HG02610 (cell line): ENCODE measurements around the gene HPGDS.
A peak's percentile ranks its signal among the peaks of the same experiment; 100 is the strongest.
"Not testable (repeated sequence)": the region's sequence is repeated elsewhere in the genome, so short reads cannot be mapped to it uniquely, and the experiment has no call there.

ENCODE experiments used
- ATAC-seq: cut with Tn5 transposase; IDR thresholded peaks from one replicate; pipeline ENCODE4 v1.9.1; 2021; ENCODE audit warnings: mild to moderate bottlenecking, moderate library complexity; ENCODE audit not compliant: unreplicated experiment

HPGDS gene

DNA sequence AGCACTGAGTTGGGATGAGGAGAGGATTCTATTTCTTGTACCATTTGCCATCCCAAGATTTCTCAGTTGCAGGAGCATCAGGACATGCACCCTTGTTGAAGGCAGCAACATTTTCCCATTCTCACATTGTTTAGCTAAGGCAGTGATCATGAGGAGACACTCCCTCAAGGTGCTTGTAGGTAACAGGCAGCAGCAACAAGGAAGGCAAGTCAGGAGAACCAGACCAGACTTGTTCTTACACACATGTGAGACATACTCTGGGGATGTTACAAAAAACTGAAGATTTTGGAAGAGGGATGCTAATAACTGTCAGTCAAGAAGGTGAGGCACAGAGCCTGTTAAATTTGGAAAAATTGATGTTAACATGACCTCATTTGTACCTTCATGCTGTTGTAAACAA is 15.5 kb upstream of the HPGDS start:
- no peak for ATAC-seq

DNA sequence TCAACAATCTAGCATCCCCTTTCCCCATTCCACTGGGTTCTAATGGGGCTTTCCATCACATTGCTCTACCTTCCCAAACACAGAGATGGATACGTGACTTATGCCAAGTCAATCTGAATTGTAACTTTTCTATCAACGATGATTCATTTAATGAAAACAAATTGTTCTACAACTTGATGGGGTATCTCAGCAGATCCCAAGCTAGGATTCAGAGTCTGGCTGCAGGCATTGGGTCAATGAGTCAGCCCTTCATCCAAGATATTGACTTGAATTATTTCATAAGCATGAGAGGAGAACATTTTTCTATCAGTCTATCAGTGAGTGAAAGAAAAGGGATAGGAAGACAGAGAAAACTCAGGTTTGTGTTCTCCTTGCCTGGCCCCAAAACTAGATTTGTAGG is 15.0 kb upstream of the HPGDS start:
- no peak for ATAC-seq

DNA sequence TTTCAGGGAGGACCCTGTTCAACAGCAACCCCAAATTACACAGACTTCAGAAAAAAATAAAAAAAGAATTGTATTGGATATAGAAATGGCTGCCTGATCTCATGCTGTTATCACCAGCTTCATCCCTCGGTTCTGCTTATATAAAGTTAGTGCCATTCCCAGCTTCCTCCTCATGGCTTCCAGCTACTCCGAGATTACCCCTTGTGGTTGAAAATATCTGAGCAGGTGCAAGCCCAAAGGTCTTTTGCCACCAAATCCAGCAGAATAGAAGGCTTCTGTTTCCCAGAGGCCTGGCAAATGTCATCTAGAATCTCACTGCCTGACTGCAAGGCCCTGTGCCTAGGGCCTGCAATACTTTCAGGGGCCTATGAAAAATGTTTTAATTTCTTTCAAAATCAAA is 13.8 kb upstream of the HPGDS start:
- ATAC-seq = no peak

DNA sequence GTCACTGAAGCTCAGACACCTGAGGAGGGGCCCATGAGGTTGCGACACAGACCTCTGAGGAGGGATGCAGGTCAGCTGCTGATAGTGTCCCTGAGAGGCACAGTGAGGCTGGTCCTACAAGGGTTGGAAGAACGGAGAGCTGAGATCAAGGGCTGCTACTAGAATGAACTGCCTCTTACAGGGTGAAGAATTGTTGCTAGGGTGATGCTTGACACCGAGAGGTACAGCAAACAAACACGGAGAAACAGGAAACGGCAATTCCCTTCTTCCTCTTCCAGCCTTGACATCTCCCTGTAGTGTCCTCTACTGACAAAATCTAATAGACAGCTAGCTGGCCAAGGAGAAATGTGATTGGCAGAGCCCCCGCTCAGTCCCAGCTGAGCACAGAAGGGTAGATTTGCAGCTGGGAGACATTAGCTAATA is 11.8 kb upstream of the HPGDS start:
- ATAC-seq = no peak

GRCh38 chr4:94352996-94353395 is 10.4 kb upstream of the HPGDS start:
- no peak for ATAC-seq

DNA sequence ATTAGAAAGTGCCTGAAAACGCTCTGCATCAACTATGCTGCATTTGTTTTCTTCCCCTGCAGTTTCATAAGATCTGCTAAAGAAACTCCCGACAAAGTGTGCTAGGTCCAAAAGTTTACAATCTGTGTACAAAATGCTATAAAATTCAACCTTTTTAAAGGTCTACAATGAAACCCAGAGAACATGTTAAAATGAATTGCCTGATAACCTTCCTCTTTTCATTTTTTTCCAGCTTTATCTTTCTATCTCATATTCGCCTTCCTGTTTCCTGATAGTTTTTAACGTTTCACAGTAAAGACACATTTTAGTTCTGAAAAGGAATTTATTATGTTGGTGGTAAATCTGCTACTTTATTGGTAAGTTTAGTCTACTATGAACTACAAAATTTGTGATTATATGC is 9.5 kb upstream of the HPGDS start:
- ATAC-seq = no peak

GRCh38 chr4:94351319-94351718 is 8.7 kb upstream of the HPGDS start:
- ATAC-seq = no peak

- no peak for ATAC-seq
These were observed 7.5 kb upstream of the HPGDS start for GRCh38 chr4:94350095-94350494.

DNA sequence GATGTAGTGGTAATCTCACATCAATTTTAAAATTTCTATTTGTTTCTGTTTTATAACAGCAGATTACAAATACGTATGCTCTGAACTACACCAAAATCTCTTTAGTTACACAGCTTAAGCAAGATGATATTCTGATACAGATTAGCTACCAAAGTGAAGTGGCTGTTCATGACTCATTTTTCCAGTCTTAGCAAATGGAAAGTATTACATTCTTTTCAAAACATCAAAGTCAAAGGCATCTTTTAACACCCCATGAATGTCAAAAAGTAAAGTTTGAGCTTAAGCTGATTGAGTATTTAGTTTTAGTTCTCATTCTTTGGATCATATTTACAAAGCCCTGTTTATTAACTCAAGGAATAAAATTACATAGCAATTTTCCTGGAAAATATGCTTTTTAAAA is 6.6 kb upstream of the HPGDS start:
- ATAC-seq = no peak

DNA sequence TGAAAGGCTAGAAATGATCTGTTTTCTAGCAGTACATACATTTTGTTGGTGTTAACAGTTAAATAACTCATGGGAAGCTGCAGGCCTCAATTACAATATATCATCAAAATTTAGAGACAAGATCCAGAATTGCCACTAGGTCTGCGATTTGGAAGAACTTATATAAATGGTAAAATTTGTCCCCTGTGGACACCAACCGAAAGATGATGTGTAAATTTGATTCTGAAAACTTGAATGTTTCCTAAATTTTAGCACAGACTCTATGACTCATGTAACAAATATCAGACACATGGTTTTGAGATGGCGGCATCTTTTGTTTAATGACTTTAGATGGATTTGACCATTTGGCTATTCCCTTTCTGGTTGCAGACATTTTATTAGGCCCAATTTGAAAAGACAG is 6.0 kb upstream of the HPGDS start:
- ATAC-seq = no peak

DNA sequence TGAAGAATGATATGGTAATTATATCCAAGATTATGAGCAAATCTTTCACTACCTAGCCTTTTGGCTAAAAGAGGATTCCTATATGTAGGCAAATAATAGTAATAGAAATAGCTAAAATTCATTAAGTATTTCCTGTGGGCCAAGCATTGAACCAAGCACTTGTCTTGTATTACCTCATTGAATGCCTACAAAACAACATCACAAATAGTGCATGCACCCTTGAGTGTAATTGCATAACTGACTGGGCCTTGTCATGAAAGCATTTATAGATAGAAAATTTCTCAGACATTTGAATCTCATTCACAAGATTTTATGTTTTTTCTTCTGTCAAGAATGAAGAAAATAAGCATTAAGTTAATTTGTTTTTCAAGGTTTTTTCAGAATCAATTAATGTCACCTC is 3.9 kb upstream of the HPGDS start:
- ATAC-seq = no peak

GRCh38 chr4:94345969-94346368 is 3.3 kb upstream of the HPGDS start:
- no peak for ATAC-seq

GRCh38 chr4:94345266-94345665 is 2.6 kb upstream of the HPGDS start:
- no peak for ATAC-seq

GRCh38 chr4:94344457-94344856 is 1.8 kb upstream of the HPGDS start:
- no peak for ATAC-seq

DNA sequence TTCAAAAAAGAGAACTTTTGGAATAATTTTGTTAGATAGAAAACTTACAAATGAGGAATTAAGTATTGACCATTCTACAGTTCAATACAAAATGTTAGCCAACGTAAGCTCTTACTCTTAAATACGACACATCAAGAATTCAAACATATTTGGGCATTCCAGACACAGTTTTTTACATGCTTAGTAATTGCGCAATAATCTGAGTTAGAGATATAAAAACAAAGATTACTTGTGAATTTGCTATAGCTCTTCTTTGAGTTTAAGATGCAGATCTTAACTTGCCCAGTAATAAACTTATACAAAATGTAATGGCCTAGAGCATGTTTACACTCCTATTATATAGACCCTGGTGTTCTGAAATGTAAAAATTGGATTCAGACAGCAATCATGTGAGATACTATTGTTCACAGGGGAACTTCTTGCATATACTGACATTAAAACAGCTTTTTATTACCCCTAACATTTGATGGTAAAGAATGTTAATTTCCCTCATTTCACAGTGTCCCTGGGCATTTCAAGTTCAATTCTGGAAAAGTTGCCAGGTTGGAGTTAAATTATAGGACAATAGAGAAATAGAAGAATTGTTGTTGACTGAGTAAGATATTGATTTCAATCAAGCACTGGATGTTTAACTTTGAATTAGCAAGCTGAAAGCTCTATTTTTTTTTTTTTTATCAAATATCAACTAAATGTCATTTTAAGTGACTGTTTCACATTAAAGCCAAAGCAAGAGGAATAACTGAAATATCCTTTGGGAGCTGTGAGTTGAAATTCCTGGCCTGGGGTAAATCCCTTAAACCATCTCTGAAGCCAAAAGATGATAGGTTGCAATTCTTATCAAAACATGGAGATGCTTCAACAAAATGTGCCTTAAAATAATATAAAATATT is 910 bp downstream of the HPGDS start:
- ATAC-seq = no peak

- ATAC-seq = peak; percentile 20
These were observed 2.9 kb downstream of the HPGDS start for GRCh38 chr4:94339779-94340178.

GRCh38 chr4:94338681-94339351 is 3.8 kb downstream of the HPGDS start:
- ATAC-seq = peak; percentile 83

- not testable (repeated sequence) for ATAC-seq
These were observed 5.8 kb downstream of the HPGDS start for GRCh38 chr4:94336791-94337190.

GRCh38 chr4:94336303-94336702 is 6.3 kb downstream of the HPGDS start:
- ATAC-seq = no peak

GRCh38 chr4:94334962-94335361 is 7.7 kb downstream of the HPGDS start:
- ATAC-seq = no peak

- ATAC-seq = no peak
These were observed 8.2 kb downstream of the HPGDS start for GRCh38 chr4:94334476-94334875.

- ATAC-seq = no peak
These were observed 8.8 kb downstream of the HPGDS start for GRCh38 chr4:94333866-94334265.
